ENCODE measurements around the gene DSCAML1. TPM values are rescaled to one million over a fixed set of nuclear protein-coding genes. Genes with fewer than 3 reads are reported as not detected.

Gene DSCAML1
- total RNA-seq, 6 donors from 2014 or later, result 0.30 to 3.1 (median 1.3) TPM

DNA sequence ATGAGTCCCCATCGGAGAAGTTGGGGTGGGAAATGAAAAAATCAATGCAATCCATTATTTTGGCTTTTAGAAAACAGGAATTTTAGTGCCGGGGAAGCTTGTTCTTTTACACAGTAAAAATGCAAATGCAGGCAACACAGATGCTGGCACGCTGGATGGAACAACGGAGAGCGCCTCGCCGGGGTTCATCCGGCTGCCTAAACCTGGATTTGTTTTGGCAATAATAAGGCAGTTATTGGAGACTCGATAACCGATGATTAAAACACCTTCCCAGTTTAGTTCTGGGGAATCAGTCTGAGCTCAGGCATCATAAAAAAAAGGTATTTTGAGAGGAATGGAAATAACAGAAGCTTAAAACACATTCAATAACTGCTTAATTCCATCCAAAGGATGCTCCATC, 2.9 kb downstream of the DSCAML1 start:
- H3K4me1 ChIP-seq, result peaks cover 14 to 21% (median 21%) of the 10 kb centered on the region in 4 donors
- H3K4me3 ChIP-seq, result no peak overlapping the region
- DNase-seq (no peak), ATAC-seq (ENCODE audit: low FRiP score in 2 of 2) (no peak)
- H3K9me3 ChIP-seq, result no peaks in the 10 kb centered on the region
- no peak overlapping the region for H3K27ac ChIP-seq
- no peaks in the 10 kb centered on the region for H3K36me3 ChIP-seq
- peaks cover 0 to 32% (median 17%) of the 10 kb centered on the region in 4 donors for H3K27me3 ChIP-seq
- WGBS, 2 donors, result 88 to 89% methylated on average over 10 of the region's 10 CpGs
- TF ChIP-seq EP300 (IDR thresholded peaks at IDR 0.05) (no peak), POLR2A (IDR thresholded peaks at IDR 0.05) (no peak), POLR2AphosphoS5 (IDR thresholded peaks at IDR 0.05) (no peak)
- TF ChIP-seq, protein P1, sequence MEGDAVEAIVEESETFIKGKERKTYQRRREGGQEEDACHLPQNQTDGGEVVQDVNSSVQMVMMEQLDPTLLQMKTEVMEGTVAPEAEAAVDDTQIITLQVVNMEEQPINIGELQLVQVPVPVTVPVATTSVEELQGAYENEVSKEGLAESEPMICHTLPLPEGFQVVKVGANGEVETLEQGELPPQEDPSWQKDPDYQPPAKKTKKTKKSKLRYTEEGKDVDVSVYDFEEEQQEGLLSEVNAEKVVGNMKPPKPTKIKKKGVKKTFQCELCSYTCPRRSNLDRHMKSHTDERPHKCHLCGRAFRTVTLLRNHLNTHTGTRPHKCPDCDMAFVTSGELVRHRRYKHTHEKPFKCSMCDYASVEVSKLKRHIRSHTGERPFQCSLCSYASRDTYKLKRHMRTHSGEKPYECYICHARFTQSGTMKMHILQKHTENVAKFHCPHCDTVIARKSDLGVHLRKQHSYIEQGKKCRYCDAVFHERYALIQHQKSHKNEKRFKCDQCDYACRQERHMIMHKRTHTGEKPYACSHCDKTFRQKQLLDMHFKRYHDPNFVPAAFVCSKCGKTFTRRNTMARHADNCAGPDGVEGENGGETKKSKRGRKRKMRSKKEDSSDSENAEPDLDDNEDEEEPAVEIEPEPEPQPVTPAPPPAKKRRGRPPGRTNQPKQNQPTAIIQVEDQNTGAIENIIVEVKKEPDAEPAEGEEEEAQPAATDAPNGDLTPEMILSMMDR (IDR thresholded peaks at IDR 0.05), result no peak

DNA sequence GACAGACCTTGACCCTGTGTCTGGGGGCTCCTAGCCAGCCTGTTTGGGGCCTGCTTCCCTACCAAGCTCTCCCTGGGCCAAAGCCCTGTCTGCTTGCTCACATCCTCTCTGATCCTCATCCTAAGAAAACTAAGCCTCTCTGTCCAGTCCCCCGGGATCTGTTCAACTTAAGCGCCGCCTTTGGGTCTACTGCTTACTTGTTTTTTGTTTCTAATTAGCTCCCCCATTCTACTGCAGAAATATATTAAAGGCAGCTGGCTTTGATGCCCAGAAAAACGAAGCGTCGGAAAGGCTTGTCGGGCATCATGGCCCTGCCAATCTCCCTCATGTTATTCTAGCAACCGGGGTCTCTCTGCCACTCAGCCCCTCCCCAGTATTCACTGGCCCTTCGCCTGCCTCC, 3.4 kb downstream of the DSCAML1 start:
- no peak for TF ChIP-seq POLR2AphosphoS5 (IDR thresholded peaks at IDR 0.05)
- TF ChIP-seq EP300 (IDR thresholded peaks at IDR 0.05), result no peak
- H3K36me3 ChIP-seq, result no peaks in the 10 kb centered on the region
- WGBS, 2 donors, result 90 to 92% methylated on average over 9 of the region's 9 CpGs

DNA sequence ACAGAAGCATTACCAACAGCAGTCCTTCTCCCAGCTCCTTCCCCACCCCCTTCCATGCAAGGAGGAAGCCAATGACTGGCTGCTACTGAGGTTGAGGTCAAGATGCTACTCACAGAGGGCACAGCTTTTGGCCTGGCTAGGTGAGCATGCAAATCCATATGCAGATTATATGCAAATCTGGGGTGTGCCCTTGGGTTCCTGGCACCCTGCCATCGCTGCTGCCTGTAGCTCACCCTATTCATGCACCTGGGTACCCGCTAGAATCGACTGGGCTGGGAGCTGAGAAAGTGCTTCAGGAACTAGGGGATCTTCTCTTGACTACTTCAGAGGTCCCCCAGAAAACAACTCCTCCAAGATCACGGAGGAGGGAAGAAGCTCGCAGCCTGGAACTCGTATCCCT, 4.0 kb downstream of the DSCAML1 start:
- ATAC-seq (ENCODE audit: low FRiP score in 2 of 2) (no peak), DNase-seq (no peak)
- H3K4me3 ChIP-seq, result no peak overlapping the region
- TF ChIP-seq EP300 (IDR thresholded peaks at IDR 0.05), result no peak
- TF ChIP-seq, protein P1 (IDR thresholded peaks at IDR 0.05), result no peak
- TF ChIP-seq POLR2A (IDR thresholded peaks at IDR 0.05), result no peak
- TF ChIP-seq POLR2AphosphoS5 (IDR thresholded peaks at IDR 0.05), result no peak
- H3K9me3 ChIP-seq, result no peaks in the 10 kb centered on the region
- H3K27me3 ChIP-seq, result peaks cover 0 to 32% (median 17%) of the 10 kb centered on the region in 4 donors
- peaks cover 14 to 21% (median 21%) of the 10 kb centered on the region in 4 donors for H3K4me1 ChIP-seq
- 85 to 89% methylated on average over 6 of the region's 6 CpGs for WGBS, 2 donors
- H3K27ac ChIP-seq, result no peak overlapping the region
- H3K36me3 ChIP-seq, result no peaks in the 10 kb centered on the region

More for the DNA sequence above, 3.4 kb downstream of the DSCAML1 start:
- Histone ChIP-seq H3K4me3 (no peak overlapping the region), H3K27me3 (peaks cover 0 to 32% (median 17%) of the 10 kb centered on the region in 4 donors), H3K9me3 (no peaks in the 10 kb centered on the region), H3K27ac (no peak overlapping the region), H3K4me1 (peaks cover 14 to 21% (median 21%) of the 10 kb centered on the region in 4 donors)
- DNase-seq, result no peak
- ATAC-seq (ENCODE audit: low FRiP score in 2 of 2), result no peak

DNA sequence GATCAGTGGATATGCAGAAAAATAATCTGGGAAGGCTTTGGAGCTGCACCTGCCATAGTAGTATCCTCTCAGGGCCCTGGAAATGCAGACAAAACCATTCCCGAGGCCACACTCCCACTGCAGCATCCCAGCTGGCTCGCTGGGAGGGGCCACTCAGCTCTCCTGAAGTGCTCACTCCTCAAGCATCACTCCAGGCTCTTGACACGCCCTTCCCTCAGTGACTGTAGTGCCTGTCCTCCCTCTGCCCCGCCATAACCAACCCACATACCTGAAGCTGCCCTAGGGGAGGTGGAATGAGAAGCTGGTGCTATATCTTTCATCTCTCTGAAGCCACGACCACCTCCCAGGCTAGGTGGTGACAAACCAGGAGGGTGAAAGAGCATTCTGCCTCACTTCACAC, 4.8 kb downstream of the DSCAML1 start:
- Histone ChIP-seq H3K9me3 (no peaks in the 10 kb centered on the region), H3K4me3 (no peak overlapping the region), H3K4me1 (peaks cover 14 to 20% (median 19%) of the 10 kb centered on the region in 4 donors), H3K27me3 (peaks cover 0 to 28% (median 17%) of the 10 kb centered on the region in 4 donors), H3K36me3 (no peaks in the 10 kb centered on the region), H3K27ac (no peak overlapping the region)
- ATAC-seq (ENCODE audit: low FRiP score in 2 of 2) (peak; percentile 14 to 72), DNase-seq (peak in 1 of 2 donors; percentile 74)
- TF ChIP-seq POLR2AphosphoS5 (IDR thresholded peaks at IDR 0.05) (no peak), EP300 (IDR thresholded peaks at IDR 0.05) (no peak), POLR2A (IDR thresholded peaks at IDR 0.05) (no peak)
- TF ChIP-seq, protein P1 (IDR thresholded peaks at IDR 0.05), result no peak
- 74 to 75% methylated on average over 4 to 5 of the region's 5 CpGs for WGBS, 2 donors

DNA sequence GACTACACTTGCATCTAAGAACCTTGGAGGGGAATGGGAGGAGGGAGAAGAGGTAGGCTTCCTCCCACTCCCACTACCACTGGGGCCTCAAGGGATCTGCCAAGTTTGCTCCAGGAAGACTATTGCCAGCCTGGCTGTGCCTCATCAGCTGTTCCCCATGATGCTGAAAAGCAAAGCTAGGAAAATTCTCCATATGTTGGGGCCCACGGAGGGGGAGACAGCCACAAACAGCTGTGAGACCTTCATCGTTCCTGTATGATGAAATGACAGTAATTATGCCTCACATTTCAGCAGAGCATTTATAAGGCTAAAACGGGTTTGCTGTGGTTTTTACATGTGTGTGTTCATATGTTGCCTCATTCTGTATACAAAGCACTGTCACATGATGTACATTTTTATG, 6.7 kb downstream of the DSCAML1 start:
- ATAC-seq (ENCODE audit: low FRiP score in 2 of 2) (no peak), DNase-seq (no peak)
- H3K9me3 ChIP-seq, result no peaks in the 10 kb centered on the region
- H3K4me1 ChIP-seq, result peaks cover 0 to under 1% (median 0%) of the 10 kb centered on the region in 4 donors
- peaks cover 0 to 8% (median 4%) of the 10 kb centered on the region in 4 donors for H3K27me3 ChIP-seq
- no peaks in the 10 kb centered on the region for H3K36me3 ChIP-seq
- H3K27ac ChIP-seq, result no peak overlapping the region
- no peak for TF ChIP-seq POLR2A (IDR thresholded peaks at IDR 0.05)
- TF ChIP-seq POLR2AphosphoS5 (IDR thresholded peaks at IDR 0.05), result no peak
- TF ChIP-seq, protein P1 (IDR thresholded peaks at IDR 0.05), result no peak
- TF ChIP-seq EP300 (IDR thresholded peaks at IDR 0.05), result no peak
- WGBS, 2 donors, result 50 to 81% methylated on average over 3 of the region's 3 CpGs
- no peak overlapping the region for H3K4me3 ChIP-seq

Data from upper lobe of left lung (tissue), 6 donors.